ENCODE data around the gene MOV10. TPM values are rescaled to one million over a fixed set of nuclear protein-coding genes. Genes with fewer than 3 reads are reported as not detected.

MOV10 gene
- total RNA-seq, 4 donors from 2014 or later: 75.3 to 161 (median 143) TPM

DNA sequence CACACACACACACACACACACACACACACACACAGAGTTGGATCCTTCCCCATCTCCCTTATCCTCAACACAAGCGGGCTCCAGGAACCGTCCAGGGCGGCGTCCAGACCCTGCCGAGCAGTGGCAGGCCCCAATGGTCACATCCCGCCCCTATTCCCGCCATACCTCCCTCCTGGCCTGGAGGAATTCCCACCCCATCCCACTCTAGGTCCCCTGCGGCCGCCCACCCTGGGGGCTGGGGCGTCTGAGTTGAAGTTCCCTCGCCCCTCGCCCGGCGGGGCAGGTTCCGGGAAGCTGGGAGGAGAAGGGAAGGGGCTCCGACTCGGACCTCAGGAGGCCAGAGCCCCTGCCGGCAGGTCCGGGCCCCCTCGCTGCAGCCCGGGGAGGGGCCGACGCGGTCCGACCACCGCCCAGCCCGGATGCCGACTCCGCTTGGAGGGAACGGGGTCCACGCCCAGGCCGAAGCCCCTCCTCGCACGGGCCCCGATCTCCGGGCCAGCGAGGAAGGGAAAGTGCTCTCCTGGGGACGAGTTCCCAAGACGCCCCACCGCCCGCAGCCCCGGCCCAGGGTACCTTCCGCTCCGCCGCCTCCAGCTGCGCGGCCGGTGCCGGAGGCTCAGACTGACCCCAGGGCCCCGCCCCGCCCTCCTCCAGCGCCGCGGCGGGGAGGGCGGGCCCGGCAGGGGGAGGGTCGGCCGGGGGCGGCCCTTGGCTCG, 32.2 kb downstream of the MOV10 start, which contains the start of gene RHOC:
RHOC (minus strand) TSS at position 623 of the 716 bp plus-strand sequence. CDS start 3,328 bp downstream, outside the sequence.
- Histone ChIP-seq H3K4me1 (peaks cover 1 to 46% (median 7%) of the 10 kb centered on the region in 4 donors), H3K36me3 (peaks cover 0 to 23% (median 0%) of the 10 kb centered on the region in 3 donors), H3K4me3 (peak within 1 kb of the TSS; percentile 73 to 99 (median 76)), H3K27ac (peak within 1 kb of the TSS; percentile 84 to 100 (median 92)), H3K9me3 (no peaks in the 10 kb centered on the region), H3K27me3 (no peaks in the 10 kb centered on the region)
- TF ChIP-seq, protein P1, sequence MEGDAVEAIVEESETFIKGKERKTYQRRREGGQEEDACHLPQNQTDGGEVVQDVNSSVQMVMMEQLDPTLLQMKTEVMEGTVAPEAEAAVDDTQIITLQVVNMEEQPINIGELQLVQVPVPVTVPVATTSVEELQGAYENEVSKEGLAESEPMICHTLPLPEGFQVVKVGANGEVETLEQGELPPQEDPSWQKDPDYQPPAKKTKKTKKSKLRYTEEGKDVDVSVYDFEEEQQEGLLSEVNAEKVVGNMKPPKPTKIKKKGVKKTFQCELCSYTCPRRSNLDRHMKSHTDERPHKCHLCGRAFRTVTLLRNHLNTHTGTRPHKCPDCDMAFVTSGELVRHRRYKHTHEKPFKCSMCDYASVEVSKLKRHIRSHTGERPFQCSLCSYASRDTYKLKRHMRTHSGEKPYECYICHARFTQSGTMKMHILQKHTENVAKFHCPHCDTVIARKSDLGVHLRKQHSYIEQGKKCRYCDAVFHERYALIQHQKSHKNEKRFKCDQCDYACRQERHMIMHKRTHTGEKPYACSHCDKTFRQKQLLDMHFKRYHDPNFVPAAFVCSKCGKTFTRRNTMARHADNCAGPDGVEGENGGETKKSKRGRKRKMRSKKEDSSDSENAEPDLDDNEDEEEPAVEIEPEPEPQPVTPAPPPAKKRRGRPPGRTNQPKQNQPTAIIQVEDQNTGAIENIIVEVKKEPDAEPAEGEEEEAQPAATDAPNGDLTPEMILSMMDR (IDR thresholded peaks at IDR 0.05): no peak
- peak; percentile 87 to 90 for TF ChIP-seq POLR2A (IDR thresholded peaks at IDR 0.05)
- peak; percentile 60 to 87 (median 87) for DNase-seq

DNA sequence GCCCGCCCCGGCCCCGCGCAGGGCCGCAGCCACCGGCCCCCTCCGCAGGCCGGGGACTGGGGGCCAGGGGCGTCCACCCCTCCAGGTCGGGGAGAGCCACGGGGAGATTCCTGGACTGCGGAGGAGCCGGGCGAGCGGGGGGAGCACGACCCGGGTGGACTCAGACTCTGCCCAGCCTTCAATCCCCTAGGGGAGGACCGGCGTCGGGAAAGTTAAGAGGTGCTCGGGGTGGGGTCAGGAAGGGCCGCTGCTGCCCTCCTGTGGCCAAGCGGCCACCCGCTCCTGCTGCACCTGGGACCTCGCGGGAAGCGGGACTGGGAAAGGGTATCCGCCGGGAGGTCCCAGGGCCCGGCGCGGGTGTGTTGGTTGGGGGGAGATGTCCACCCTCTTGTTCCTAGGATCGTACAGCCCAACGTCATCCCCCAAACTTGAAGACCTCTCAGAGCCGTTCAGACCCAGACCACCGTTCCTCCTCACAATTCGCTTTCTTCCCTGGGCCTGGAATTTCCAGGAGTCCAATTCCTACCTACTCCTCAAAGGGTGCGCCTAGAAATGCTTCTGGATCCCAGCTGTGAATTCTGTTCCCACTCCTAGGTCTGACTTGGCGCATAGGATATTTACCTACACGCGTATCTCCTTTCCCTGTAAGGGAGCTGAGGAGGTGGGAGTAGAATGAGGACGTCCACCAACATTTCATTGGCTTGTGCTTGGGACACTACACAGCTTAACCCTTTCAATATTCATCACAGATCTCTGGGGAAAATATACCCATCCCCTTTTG, 33.0 kb downstream of the MOV10 start:
- peak; percentile 79 to 94 (median 93) for DNase-seq
- Histone ChIP-seq H3K27me3 (no peaks in the 10 kb centered on the region), H3K9me3 (no peaks in the 10 kb centered on the region), H3K4me1 (peaks cover 0 to 39% (median 5%) of the 10 kb centered on the region in 4 donors), H3K27ac (peak overlapping the region; percentile 84 to 100 (median 92)), H3K4me3 (peak overlapping the region; percentile 73 to 99 (median 76)), H3K36me3 (peaks cover 0 to 15% (median 0%) of the 10 kb centered on the region in 3 donors)
- TF ChIP-seq POLR2A (IDR thresholded peaks at IDR 0.05): no peak
- TF ChIP-seq, protein P1 (IDR thresholded peaks at IDR 0.05): peak; percentile 77 to 94 (median 92)

DNA sequence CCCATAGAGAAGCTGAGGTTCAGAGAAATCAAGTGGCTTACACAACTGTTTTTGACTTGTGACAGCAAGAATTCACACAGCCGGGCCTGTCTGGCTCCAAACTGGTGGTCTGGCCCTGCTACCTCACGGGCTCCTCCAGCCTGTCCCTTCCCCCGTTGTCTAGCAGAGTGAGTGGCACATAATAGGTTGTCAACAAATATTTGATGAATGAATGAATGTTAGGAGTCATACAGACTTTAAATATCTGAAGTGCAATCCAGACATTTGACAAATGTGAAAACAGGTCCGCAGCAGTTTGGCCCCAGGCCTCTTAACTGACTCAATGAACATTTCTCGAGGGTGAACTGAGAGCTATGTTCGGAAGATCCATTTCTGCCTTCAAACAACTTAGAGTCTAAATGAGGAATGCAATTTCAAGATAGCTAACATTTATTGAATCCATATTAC, 33.6 kb downstream of the MOV10 start:
- H3K4me1 ChIP-seq: peaks cover 0 to 32% (median 5%) of the 10 kb centered on the region in 4 donors
- H3K27ac ChIP-seq: peak overlapping the region in 1 of 4 donors; percentile 93
- no peaks in the 10 kb centered on the region for H3K27me3 ChIP-seq
- DNase-seq: no peak
- TF ChIP-seq, protein P1 (IDR thresholded peaks at IDR 0.05): no peak
- no peak for TF ChIP-seq POLR2A (IDR thresholded peaks at IDR 0.05)
- peaks cover 0 to 9% (median 0%) of the 10 kb centered on the region in 3 donors for H3K36me3 ChIP-seq
- H3K4me3 ChIP-seq: no peak overlapping the region
- H3K9me3 ChIP-seq: no peaks in the 10 kb centered on the region

DNA sequence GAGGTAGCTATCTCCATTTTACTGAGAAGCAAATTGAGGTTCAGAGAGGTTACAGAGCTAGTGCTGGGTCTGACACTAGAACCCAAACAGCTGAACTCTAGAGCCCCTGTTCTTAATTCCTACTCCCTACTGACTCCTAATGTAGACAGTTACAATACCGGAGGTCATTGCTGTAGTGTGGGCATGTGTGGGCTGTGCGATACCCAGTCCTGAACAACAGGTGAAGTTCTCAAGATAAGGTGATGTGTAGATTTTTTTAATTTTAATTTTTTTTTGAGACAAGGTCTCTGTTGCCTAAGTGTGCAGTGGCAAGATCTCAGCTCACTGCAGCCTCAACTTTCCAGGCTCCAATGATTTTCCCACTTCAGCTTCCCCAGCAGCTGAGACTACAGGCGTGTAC, 34.0 kb downstream of the MOV10 start:
- Histone ChIP-seq H3K9me3 (no peaks in the 10 kb centered on the region), H3K4me1 (peaks cover 0 to 28% (median 5%) of the 10 kb centered on the region in 4 donors), H3K27me3 (no peaks in the 10 kb centered on the region), H3K36me3 (peaks cover 0 to 5% (median 0%) of the 10 kb centered on the region in 3 donors), H3K4me3 (no peak overlapping the region), H3K27ac (no peak overlapping the region)
- no peak for TF ChIP-seq POLR2A (IDR thresholded peaks at IDR 0.05)
- TF ChIP-seq, protein P1 (IDR thresholded peaks at IDR 0.05): no peak
- DNase-seq: no peak

DNA sequence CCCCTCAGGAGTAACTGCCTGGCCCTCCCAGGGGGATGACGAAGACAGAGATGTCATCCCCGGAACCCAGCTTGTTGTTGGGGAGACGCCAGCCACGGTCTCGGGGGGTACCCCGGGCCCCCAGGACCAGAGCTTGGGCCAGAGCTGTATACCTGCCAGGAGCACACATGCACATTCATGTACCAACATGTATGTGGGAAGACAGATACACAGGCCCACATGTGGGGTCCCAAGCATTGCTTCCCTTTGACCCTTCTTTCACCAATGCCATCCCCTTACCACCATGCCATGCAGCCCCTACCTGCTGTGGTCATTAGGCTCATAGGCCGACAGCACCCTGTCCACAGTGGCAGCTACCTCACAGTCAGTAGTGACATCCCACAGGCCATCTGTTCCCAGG, 35.7 kb downstream of the MOV10 start:
- Histone ChIP-seq H3K4me3 (no peak overlapping the region), H3K36me3 (no peaks in the 10 kb centered on the region), H3K9me3 (no peaks in the 10 kb centered on the region), H3K27ac (no peak overlapping the region), H3K27me3 (no peaks in the 10 kb centered on the region), H3K4me1 (peaks cover 0 to 25% (median 11%) of the 10 kb centered on the region in 4 donors)
- no peak for DNase-seq
- TF ChIP-seq POLR2A (IDR thresholded peaks at IDR 0.05): no peak
- TF ChIP-seq, protein P1 (IDR thresholded peaks at IDR 0.05): no peak
